Measurements from ENCODE around the gene EDNRB.

- TF ChIP-seq RELA (CRISPR knock-in tag; IDR thresholded peaks at IDR 0.05; ENCODE audit: borderline replicate concordance) = no peak
- TF ChIP-seq GABPB1 (CRISPR knock-in tag; IDR thresholded peaks at IDR 0.05) = no peak
These were observed 51.7 kb downstream of the EDNRB start for GRCh38 chr13:77866971-77867370.

Measured in WTC11 (cell line).